K562 (cell line): ENCODE measurements around the gene ITPR3. TPM values are rescaled to one million over a fixed set of nuclear protein-coding genes. Genes with fewer than 3 reads are reported as not detected.

ENCODE experiments used
- CCAR2 ChIP-seq: fragments of 200-400 bp; formaldehyde crosslinking; IDR thresholded peaks from 2 replicates; pipeline ENCODE4 v1.6.1; 2017; ENCODE audit warnings: mild to moderate bottlenecking, low read depth, low read length
- DACH1 ChIP-seq: fragments of 450-650 bp; IDR thresholded peaks from 2 replicates; pipeline ENCODE4 v1.6.1; 2018; ENCODE audit not compliant: partially characterized antibody
- EHMT2 ChIP-seq: fragments of 450-650 bp; IDR thresholded peaks from 2 replicates; pipeline ENCODE4 v1.6.1; 2018; ENCODE audit warnings: antibody characterized with exemption
- ELF4 ChIP-seq: fragments of 450-650 bp; formaldehyde crosslinking; IDR thresholded peaks from 2 replicates; pipeline ENCODE4 v1.4.0; 2022; ENCODE audit warnings: missing genetic modification characterization
- EP300 ChIP-seq: IDR thresholded peaks from 2 replicates; pipeline ENCODE4 v1.6.1; 2012; ENCODE audit warnings: low read length, improper control_type of control experiment
- ESRRA ChIP-seq: fragments of 450-650 bp; IDR thresholded peaks from 2 replicates; pipeline ENCODE4 v1.6.1; 2014; ENCODE audit warnings: low read depth, mild to moderate bottlenecking, moderate library complexity, borderline replicate concordance
- FOXP1 ChIP-seq: sonication (generic); formaldehyde crosslinking; IDR thresholded peaks from 2 replicates; pipeline ENCODE4 v1.8.0; 2022; ENCODE audit warnings: mild to moderate bottlenecking, missing genetic modification reagents
- KDM4B ChIP-seq, 2 experiments: fragments of 450-650 bp in 1 of 2; sonication (generic) in 1 of 2; IDR thresholded peaks; 2 replicates each; pipeline ENCODE4 v1.6.1; 2016 to 2017; ENCODE audit warnings: borderline replicate concordance in 2 of 2, antibody characterized with exemption in 1 of 2, low read depth in 1 of 2, mild to moderate bottlenecking in 1 of 2
- MYBL2 ChIP-seq, 2 experiments: fragments of 450-650 bp in 1 of 2; sonication (generic) in 1 of 2; formaldehyde crosslinking in 1 of 2; IDR thresholded peaks; 2 replicates each; pipeline versions ENCODE4 v1.6.1 to v1.8.1; 2017 to 2022; ENCODE audit warnings: borderline replicate concordance in 1 of 2, inconsistent platforms in 1 of 2, low read depth in 1 of 2, mild to moderate bottlenecking in 1 of 2, missing genetic modification reagents in 1 of 2, moderate library complexity in 1 of 2
- PTBP1 ChIP-seq: fragments of 200-400 bp; formaldehyde crosslinking; IDR thresholded peaks from 2 replicates; pipeline ENCODE4 v1.6.1; 2017; ENCODE audit warnings: low read depth, low read length
- SAFB ChIP-seq: fragments of 200-400 bp; formaldehyde crosslinking; IDR thresholded peaks from 2 replicates; pipeline ENCODE4 v1.6.1; 2017; ENCODE audit warnings: low read depth, low read length, borderline replicate concordance
- STAT6 ChIP-seq: sonication (generic); formaldehyde crosslinking; IDR thresholded peaks from 2 replicates; pipeline ENCODE4 v1.8.1; 2023; ENCODE audit warnings: mild to moderate bottlenecking, missing genetic modification reagents
- TFAM ChIP-seq: fragments of 250-450 bp; sonication (Bioruptor Pico); conservative IDR thresholded peaks from 2 replicates; pipeline ENCODE4 v1.5.0; 2021; ENCODE audit warnings: mild to moderate bottlenecking, moderate library complexity
- USF1 ChIP-seq: sonication (generic); formaldehyde crosslinking; IDR thresholded peaks from 2 replicates; pipeline ENCODE4 v1.9.0; 2022; ENCODE audit warnings: mild to moderate bottlenecking, missing genetic modification reagents
- ZNF174 ChIP-seq: fragments of 250-450 bp; sonication (Bioruptor Pico); IDR thresholded peaks from 2 replicates; pipeline ENCODE4 v1.4.0; 2020; ENCODE audit warnings: mild to moderate bottlenecking
- ZNF511 ChIP-seq: sonication (generic); formaldehyde crosslinking; IDR thresholded peaks from 2 replicates; pipeline ENCODE4 v1.8.0; 2022; ENCODE audit warnings: mild to moderate bottlenecking, missing genetic modification reagents
- ZNF699 ChIP-seq: fragments of 250-450 bp; sonication (Bioruptor Pico); IDR thresholded peaks from 2 replicates; pipeline ENCODE4 v1.8.0; 2021; ENCODE audit warnings: mild to moderate bottlenecking, moderate library complexity; ENCODE audit not compliant: insufficient replicate concordance
- ZNF740 ChIP-seq, 3 experiments: fragments of 200-800 bp in 1 of 3; sonication (Bioruptor generic) in 1 of 3; sonication (generic) in 1 of 3; formaldehyde crosslinking in 1 of 3; IDR thresholded peaks; 2 replicates each; pipeline versions ENCODE4 v1.6.1 to v1.8.0; 2016 to 2022; ENCODE audit warnings: mild to moderate bottlenecking in 2 of 3, missing compliant biosample characterization in 2 of 3, missing genetic modification characterization in 2 of 3, missing genetic modification reagents in 1 of 3
- polyA plus RNA-seq, 8 experiments: library from polyadenylated mRNA; depleted of rRNA in 4 of 8; stranded (reverse) in 5 of 8; unstranded in 3 of 8; fragments of >200 nt; fragmentation: Nextera tagmentation in 2 of 8; fragmentation: Illumina TruSeq in 1 of 8; extraction: Ambion mirVana in 2 of 8; extraction: Trizol in 1 of 8; gene quantifications; 2 replicates each; pipeline versions ENCODE4 v1.2.1 to v1.2.3, GENCODE V29; 2011 to 2014; ENCODE audit warnings: inconsistent platforms in 1 of 8, missing spikeins in 1 of 8
- total RNA-seq, 7 experiments: library from RNA; depleted of rRNA in 6 of 7; stranded (reverse); fragments of >200 nt in 6 of 7; fragmentation: Illumina TruSeq in 2 of 7; extraction: Trizol in 2 of 7; gene quantifications; 2 replicates each; pipeline versions ENCODE4 v1.2.1 to v1.2.3, GENCODE V29; 2011 to 2021; ENCODE audit warnings: low replicate concordance in 1 of 7
- TF ChIP-seq, protein P1 (sequence below): fragments of 200-800 bp; sonication (Bioruptor generic); IDR thresholded peaks from 2 replicates; pipeline ENCODE4 v1.6.1; 2017; ENCODE audit warnings: missing genetic modification characterization, missing compliant biosample characterization

The ITPR3 gene
- total and polyA plus RNA-seq, 9 of the 15 experiments (the other 6 are each of a cell fraction or from before 2014, with no cell fraction given) = 0.39 to 35.7 (median 13.2) TPM

- TF ChIP-seq ZNF511 (CRISPR knock-in tag) (no peak), ZNF740 (CRISPR knock-in tag; IDR thresholded peaks at IDR 0.05) (no peak), ZNF740 (tag; IDR thresholded peaks at IDR 0.05) (peak in 1 of 2 experiments; percentile 30; a peak in 1 of 4 replicates), SAFB (no peak), ZNF699 (no peak), ELF4 (no peak), ESRRA (peak; percentile 1; the same call in 1 of the 2 replicates), EP300 (no peak), PTBP1 (0 out of 2 replicates have a peak, but pooled peaks have one; percentile 6), EHMT2 (no peak), STAT6 (CRISPR knock-in tag) (no peak), FOXP1 (0 out of 2 replicates have a peak, but pooled peaks have one; percentile 41), TFAM (CRISPR knock-in tag) (no peak), KDM4B (IDR thresholded peaks at IDR 0.05; ENCODE audit: borderline replicate concordance in 2 of 2, low read depth in 1 of 2) (no peak), DACH1 (peak; percentile 20), CCAR2 (no peak), MYBL2 (IDR thresholded peaks at IDR 0.05; ENCODE audit: low read depth) (no peak), MYBL2 (CRISPR knock-in tag; IDR thresholded peaks at IDR 0.05; ENCODE audit: borderline replicate concordance) (no peak), USF1 (peak; percentile 3; the same call in 1 of the 2 replicates), ZNF174 (CRISPR knock-in tag) (no peak)
- TF ChIP-seq, protein P1, sequence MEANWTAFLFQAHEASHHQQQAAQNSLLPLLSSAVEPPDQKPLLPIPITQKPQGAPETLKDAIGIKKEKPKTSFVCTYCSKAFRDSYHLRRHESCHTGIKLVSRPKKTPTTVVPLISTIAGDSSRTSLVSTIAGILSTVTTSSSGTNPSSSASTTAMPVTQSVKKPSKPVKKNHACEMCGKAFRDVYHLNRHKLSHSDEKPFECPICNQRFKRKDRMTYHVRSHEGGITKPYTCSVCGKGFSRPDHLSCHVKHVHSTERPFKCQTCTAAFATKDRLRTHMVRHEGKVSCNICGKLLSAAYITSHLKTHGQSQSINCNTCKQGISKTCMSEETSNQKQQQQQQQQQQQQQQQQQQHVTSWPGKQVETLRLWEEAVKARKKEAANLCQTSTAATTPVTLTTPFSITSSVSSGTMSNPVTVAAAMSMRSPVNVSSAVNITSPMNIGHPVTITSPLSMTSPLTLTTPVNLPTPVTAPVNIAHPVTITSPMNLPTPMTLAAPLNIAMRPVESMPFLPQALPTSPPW (CRISPR knock-in tag) = 0 out of 2 replicates have a peak, but pooled peaks have one; percentile 27
Observed at GRCh38 chr6:33578588-33579011, 42.5 kb upstream of the ITPR3 start (continued).
